ENCODE results near the gene HABP4.
"Not testable (repeated sequence)": the region's sequence is repeated elsewhere in the genome, so short reads cannot be mapped to it uniquely, and the experiment has no call there.

Gene HABP4

GRCh38 chr9:96498796-96499195 is 48.8 kb downstream of the HABP4 start:
- H3K4me3 ChIP-seq (ENCODE audit: low read depth, low read length) = no peak overlapping the region
- no peak for TF ChIP-seq CTCF (IDR thresholded peaks at IDR 0.05; ENCODE audit: low read depth, low read length)

DNA sequence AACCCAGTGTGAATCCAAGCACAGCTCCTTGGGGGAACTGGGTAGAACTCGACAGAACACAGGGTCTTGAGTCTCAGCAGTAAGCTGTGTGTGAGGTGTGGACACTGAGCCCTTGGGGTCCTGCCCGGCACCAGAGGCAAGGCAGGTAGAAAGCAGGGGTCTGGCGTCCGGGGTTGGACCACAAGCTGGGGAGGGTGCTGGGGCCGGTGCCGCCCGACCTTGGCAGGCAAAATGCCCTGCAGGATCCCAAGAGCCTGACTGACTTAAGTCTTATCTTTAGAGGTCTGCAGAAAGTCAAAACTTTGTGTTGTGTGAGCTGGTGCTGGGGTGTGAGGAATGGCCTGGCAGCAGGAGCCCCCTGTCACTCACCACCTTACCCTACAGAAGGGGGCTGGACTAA is 49.3 kb downstream of the HABP4 start:
- H3K4me3 ChIP-seq (ENCODE audit: low read depth, low read length) = no peak overlapping the region
- no peak for TF ChIP-seq CTCF (IDR thresholded peaks at IDR 0.05; ENCODE audit: low read depth, low read length)

- no peak overlapping the region for H3K4me3 ChIP-seq (ENCODE audit: low read depth, low read length)
- no peak for TF ChIP-seq CTCF (IDR thresholded peaks at IDR 0.05; ENCODE audit: low read depth, low read length)
Observed at GRCh38 chr9:96500696-96501632, 51.0 kb downstream of the HABP4 start.

DNA sequence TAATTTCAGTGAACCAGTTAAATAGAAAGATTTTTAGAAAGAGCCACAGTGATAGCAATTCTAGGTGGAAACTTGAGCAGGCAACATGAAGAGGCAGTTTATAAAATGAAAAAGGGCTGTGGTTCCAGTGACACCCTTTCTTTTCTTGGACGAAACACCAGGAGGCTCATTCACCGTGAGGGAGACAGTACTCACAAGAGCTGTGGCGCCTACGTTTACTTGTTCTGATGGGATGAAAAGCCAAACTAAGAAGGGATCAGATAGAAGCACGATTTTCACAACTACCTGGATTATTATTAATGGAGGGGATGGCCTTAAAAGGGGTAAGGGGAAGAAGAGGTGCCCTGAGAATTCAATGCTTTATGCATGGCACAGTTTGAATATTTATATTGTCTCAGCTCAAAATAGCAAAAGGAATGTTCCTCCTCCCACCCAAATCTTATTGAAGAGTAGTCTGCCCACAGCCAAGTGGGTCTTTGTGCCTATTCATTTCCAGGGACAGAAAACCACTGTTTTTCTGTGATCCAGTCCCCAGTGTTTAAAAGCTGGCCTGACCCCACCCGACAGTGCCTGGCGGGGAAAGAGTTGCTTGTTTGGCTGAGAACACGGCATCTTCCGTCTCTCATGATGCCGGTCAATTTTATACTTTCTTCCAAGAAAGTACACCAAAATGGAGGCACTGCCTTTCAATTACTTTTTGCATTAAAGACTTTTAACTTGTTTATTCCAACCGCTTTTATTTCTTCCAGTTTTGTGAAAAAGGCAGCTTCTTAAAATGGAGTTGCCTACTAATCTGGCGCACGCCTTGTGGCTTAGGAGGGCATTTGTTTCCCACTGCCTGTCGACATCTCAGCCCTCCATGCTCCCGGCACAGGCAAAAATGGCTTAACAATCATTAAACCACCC is 51.9 kb downstream of the HABP4 start:
- no peak for TF ChIP-seq CTCF (IDR thresholded peaks at IDR 0.05; ENCODE audit: low read depth, low read length)
- H3K4me3 ChIP-seq (ENCODE audit: low read depth, low read length) = no peak overlapping the region

GRCh38 chr9:96502539-96503373 is 52.8 kb downstream of the HABP4 start:
- no peak for TF ChIP-seq CTCF (IDR thresholded peaks at IDR 0.05; ENCODE audit: low read depth, low read length)
- no peak overlapping the region for H3K4me3 ChIP-seq (ENCODE audit: low read depth, low read length)

GRCh38 chr9:96503374-96503748 is 53.4 kb downstream of the HABP4 start:
- H3K4me3 ChIP-seq (ENCODE audit: low read depth, low read length) = not testable (repeated sequence)

GRCh38 chr9:96503918-96504317 is 53.9 kb downstream of the HABP4 start:
- H3K4me3 ChIP-seq (ENCODE audit: low read depth, low read length) = no peak overlapping the region
- TF ChIP-seq CTCF (IDR thresholded peaks at IDR 0.05; ENCODE audit: low read depth, low read length) = no peak

Measured in WI38 (cell line).